Spleen (tissue), 11 donors: ENCODE data around the gene MAP3K10. TPM values are rescaled to one million over a fixed set of nuclear protein-coding genes. Genes with fewer than 3 reads are reported as not detected.
A peak's percentile ranks its signal among the peaks of the same experiment; 100 is the strongest.

Source experiments
- DNase-seq: peaks from one replicate; pipeline ENCODE4 v3.0.0-alpha.2; 2020
- H3K27ac ChIP-seq, 8 donors: fragments of 200-600 bp; sonication (generic) in 7 of 8; 1 replicate in 4 of 8; 2 replicates in 4 of 8; pipeline versions ENCODE4 v1.5.0 to v1.8.0; 2016 to 2021; ENCODE audit warnings: inconsistent platforms in 4 of 8, mild to moderate bottlenecking in 4 of 8, moderate library complexity in 1 of 8
- H3K27me3 ChIP-seq, 7 donors: fragments of 200-600 bp; sonication (generic) in 6 of 7; replicated peaks in 1 of 7; 1 replicate in 4 of 7; 2 replicates in 3 of 7; pipeline versions ENCODE4 v1.5.0 to v1.8.0; 2016 to 2021; ENCODE audit warnings: inconsistent platforms in 3 of 7, mild to moderate bottlenecking in 1 of 7
- H3K36me3 ChIP-seq, 6 donors: fragments of 200-600 bp; sonication (generic) in 5 of 6; 1 replicate in 4 of 6; 2 replicates in 2 of 6; pipeline versions ENCODE4 v1.5.0 to v1.8.0; 2016 to 2021; ENCODE audit warnings: inconsistent platforms in 2 of 6
- H3K4me1 ChIP-seq, 6 donors: fragments of 200-600 bp; sonication (generic) in 5 of 6; 1 replicate in 3 of 6; 2 replicates in 3 of 6; pipeline versions ENCODE4 v1.5.0 to v1.8.0; 2016 to 2021; ENCODE audit warnings: inconsistent platforms in 3 of 6
- H3K4me3 ChIP-seq, 8 donors: fragments of 200-600 bp; sonication (generic) in 7 of 8; 1 replicate in 4 of 8; 2 replicates in 4 of 8; pipeline versions ENCODE4 v1.5.0 to v1.8.0; 2016 to 2021; ENCODE audit warnings: inconsistent platforms in 4 of 8, mild to moderate bottlenecking in 4 of 8, moderate library complexity in 2 of 8
- H3K9me3 ChIP-seq, 8 donors: fragments of 200-600 bp; sonication (generic) in 7 of 8; 1 replicate in 4 of 8; 2 replicates in 4 of 8; pipeline versions ENCODE4 v1.5.0 to v1.8.0; 2016 to 2021; ENCODE audit warnings: inconsistent platforms in 4 of 8
- POLR2A ChIP-seq, 3 donors: fragments of 450-650 bp; IDR thresholded peaks; one replicate each; pipeline ENCODE4 v1.5.1; 2017; ENCODE audit warnings: antibody characterized with exemption in 3 of 3, mild to moderate bottlenecking in 1 of 3
- POLR2AphosphoS5 ChIP-seq, 3 donors: sonication (generic); formaldehyde crosslinking; IDR thresholded peaks; one replicate each; pipeline ENCODE4 v1.5.1; 2017; ENCODE audit warnings: antibody characterized with exemption in 3 of 3
- WGBS, 5 donors: extraction: QIAGEN DNeasy Blood & Tissue Kit in 3 of 5; methylation state at CpG; one replicate each; pipeline versions ENCODE4 v1.1.5 to v1.1.7; 2013 to 2018; 5-methylcytosine and 5-hydroxymethylcytosine counted together
- intact Hi-C: fragments of 100-400 bp; cut with DNase I; formaldehyde crosslinking; loops from one replicate; pipeline ENCODE4 v1.15.0; 2023; ENCODE audit warnings: low total_unique reads
- polyA plus RNA-seq, 3 donors: library from polyadenylated mRNA; stranded (reverse); fragments of 200-250 nt; gene quantifications; one replicate each; pipeline ENCODE4 v1.2.1, GENCODE V29; 2013
- total RNA-seq, 7 donors: library from RNA; depleted of rRNA in 3 of 7; stranded (reverse); fragments of >200 nt in 3 of 7; fragmentation: NEBNext Ultra II Directional in 4 of 7; extraction: Animal tissue kit (Norgen Biotek cat#: 25700) in 4 of 7; gene quantifications; one replicate each; pipeline versions ENCODE4 v1.1.0 to v1.2.1, GENCODE V29; 2016 to 2021
- TF ChIP-seq, protein P1 (sequence below), 11 experiments: fragments of 200-600 bp in 7 of 11; fragments of 450-650 bp in 4 of 11; sonication (generic) in 4 of 11; IDR thresholded peaks in 8 of 11; conservative IDR thresholded peaks in 3 of 11; 1 replicate in 7 of 11; 2 replicates in 4 of 11; pipeline versions ENCODE4 v1.4.0 to v1.8.0; 2016 to 2021; ENCODE audit warnings: antibody characterized with exemption in 11 of 11, inconsistent platforms in 4 of 11, mild to moderate bottlenecking in 1 of 11
- donor health status: healthy with polysubstance abuse.
- donor health status: DM: no; HTN: no; CAD: no; lungs with moderate emphysema.
- donor health status: DM: no; HTN: no; CAD: no.
- donor health status: Bipolar disorder and iron deficiency.
- donor health status: healthy.
- donor health status: DM: no; HTN: no; CAD: no.
- donor health status: DM: yes; HTN: yes; CAD: no.

Gene MAP3K10
- total and polyA plus RNA-seq, 10 donors, result 4.3 to 25.6 (median 17.4) TPM

DNA sequence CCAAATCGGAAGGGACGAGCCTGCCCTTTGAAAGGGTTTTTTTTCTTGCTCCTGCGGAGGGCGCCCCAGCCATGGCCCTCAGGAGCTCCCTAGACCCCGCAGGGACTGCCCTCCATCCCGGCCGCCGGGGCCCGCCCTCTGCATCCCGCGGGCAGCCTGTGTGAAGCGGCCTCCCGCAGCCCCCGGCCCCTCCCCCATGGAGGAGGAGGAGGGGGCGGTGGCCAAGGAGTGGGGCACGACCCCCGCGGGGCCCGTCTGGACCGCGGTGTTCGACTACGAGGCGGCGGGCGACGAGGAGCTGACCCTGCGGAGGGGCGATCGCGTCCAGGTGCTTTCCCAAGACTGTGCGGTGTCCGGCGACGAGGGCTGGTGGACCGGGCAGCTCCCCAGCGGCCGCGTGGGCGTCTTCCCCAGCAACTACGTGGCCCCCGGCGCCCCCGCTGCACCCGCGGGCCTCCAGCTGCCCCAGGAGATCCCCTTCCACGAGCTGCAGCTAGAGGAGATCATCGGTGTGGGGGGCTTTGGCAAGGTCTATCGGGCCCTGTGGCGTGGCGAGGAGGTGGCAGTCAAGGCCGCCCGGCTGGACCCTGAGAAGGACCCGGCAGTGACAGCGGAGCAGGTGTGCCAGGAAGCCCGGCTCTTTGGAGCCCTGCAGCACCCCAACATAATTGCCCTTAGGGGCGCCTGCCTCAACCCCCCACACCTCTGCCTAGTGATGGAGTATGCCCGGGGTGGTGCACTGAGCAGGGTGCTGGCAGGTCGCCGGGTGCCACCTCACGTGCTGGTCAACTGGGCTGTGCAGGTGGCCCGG lies 815 bp downstream of the MAP3K10 start:
- Histone ChIP-seq H3K4me1 (peaks cover 9 to 40% (median 26%) of the 10 kb centered on the region in 6 donors), H3K27me3 (peaks cover 0 to 5% (median 0%) of the 10 kb centered on the region in 7 donors), H3K4me3 (peak overlapping the region; percentile 77 to 99 (median 93)), H3K9me3 (no peaks in the 10 kb centered on the region), H3K27ac (peak overlapping the region in 6 of 8 donors; percentile 95 to 100 (median 96)), H3K36me3 (no peaks in the 10 kb centered on the region)
- intact Hi-C loops, result no loop called here
- TF ChIP-seq POLR2AphosphoS5 (IDR thresholded peaks at IDR 0.05) (peak in 1 of 3 donors; percentile 18), POLR2A (IDR thresholded peaks at IDR 0.05) (no peak)
- peak; percentile 82 for DNase-seq
- 15 to 43% (median 22%) methylated on average over 2 to 62 of the region's 62 CpGs for WGBS, 5 donors

DNA sequence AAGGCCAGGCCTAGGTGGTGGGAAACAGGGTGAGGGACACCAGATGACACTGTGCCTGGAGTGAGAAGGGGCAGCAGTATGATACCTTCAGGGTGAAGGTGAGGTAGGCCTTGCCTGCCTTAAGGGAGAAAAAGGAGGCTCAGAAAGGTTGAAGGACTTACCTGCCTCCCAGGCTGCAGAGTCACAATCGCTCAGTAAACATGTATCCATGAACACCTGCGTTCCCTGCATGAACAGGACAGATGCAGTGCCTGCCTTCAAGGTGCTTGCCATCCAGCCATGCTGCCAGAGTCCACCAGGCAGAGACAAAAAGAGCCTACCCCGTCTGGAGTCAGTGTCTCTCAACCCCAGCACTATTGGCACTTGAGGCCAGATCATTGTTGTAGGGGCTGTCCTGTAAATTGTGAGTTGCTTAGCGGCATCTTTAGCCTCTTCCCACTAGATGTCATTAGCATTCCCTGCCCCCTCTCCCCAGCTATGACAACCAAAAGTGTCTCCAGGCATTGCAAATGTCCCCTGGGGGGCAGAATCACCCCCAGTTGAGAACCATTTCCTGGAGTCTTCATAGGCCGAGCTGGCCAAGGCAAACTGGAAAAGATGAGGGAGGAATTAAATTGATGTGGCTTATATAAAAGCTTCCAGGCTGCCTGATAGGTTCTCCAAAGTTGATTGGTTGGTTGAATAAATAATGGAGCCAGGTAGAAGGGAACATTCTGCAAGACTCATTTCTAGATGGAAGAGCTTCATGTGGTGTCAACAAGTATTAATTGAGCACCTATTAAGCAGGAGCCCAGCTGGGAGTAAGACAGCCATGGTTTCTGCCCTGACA lies 1.7 kb downstream of the MAP3K10 start:
- Histone ChIP-seq H3K9me3 (no peaks in the 10 kb centered on the region), H3K4me1 (peaks cover 9 to 40% (median 26%) of the 10 kb centered on the region in 6 donors), H3K27me3 (peaks cover 0 to 5% (median 0%) of the 10 kb centered on the region in 7 donors), H3K4me3 (peak overlapping the region in 3 of 8 donors; percentile 88 to 99 (median 97)), H3K36me3 (peaks cover 0 to 3% (median 0%) of the 10 kb centered on the region in 6 donors), H3K27ac (no peak overlapping the region)
- TF ChIP-seq, protein P1, sequence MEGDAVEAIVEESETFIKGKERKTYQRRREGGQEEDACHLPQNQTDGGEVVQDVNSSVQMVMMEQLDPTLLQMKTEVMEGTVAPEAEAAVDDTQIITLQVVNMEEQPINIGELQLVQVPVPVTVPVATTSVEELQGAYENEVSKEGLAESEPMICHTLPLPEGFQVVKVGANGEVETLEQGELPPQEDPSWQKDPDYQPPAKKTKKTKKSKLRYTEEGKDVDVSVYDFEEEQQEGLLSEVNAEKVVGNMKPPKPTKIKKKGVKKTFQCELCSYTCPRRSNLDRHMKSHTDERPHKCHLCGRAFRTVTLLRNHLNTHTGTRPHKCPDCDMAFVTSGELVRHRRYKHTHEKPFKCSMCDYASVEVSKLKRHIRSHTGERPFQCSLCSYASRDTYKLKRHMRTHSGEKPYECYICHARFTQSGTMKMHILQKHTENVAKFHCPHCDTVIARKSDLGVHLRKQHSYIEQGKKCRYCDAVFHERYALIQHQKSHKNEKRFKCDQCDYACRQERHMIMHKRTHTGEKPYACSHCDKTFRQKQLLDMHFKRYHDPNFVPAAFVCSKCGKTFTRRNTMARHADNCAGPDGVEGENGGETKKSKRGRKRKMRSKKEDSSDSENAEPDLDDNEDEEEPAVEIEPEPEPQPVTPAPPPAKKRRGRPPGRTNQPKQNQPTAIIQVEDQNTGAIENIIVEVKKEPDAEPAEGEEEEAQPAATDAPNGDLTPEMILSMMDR (IDR thresholded peaks at IDR 0.05 in 8 of 11, conservative IDR thresholded peaks at IDR 0.05 in 3 of 11), result no peak
- TF ChIP-seq POLR2AphosphoS5 (IDR thresholded peaks at IDR 0.05) (no peak), POLR2A (IDR thresholded peaks at IDR 0.05) (no peak)
- 72 to 87% (median 84%) methylated on average over 5 of the region's 5 CpGs for WGBS, 5 donors
- intact Hi-C loops, result no loop called here
- DNase-seq, result no peak

DNA sequence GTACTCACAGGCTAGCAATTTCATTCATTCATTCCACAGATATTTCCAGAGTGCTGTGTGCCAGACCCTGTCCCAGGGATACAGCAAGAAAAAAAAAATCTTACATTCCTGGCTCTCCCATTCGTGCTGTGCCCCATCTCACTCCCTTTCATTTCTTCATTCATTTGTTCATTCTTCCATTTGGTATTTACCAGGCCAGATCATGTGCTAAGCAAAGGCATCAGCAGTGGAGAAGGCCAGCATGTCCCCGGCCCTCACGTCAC lies 2.3 kb downstream of the MAP3K10 start:
- 87 to 96% (median 93%) methylated on average over 3 of the region's 3 CpGs for WGBS, 5 donors
- Histone ChIP-seq H3K27me3 (peaks cover 0 to 5% (median 0%) of the 10 kb centered on the region in 7 donors), H3K4me1 (peaks cover 9 to 40% (median 26%) of the 10 kb centered on the region in 6 donors), H3K9me3 (no peaks in the 10 kb centered on the region), H3K4me3 (no peak overlapping the region), H3K36me3 (peaks cover 0 to 8% (median 0%) of the 10 kb centered on the region in 6 donors), H3K27ac (no peak overlapping the region)
- TF ChIP-seq, protein P1 (IDR thresholded peaks at IDR 0.05 in 8 of 11, conservative IDR thresholded peaks at IDR 0.05 in 3 of 11), result no peak
- TF ChIP-seq POLR2AphosphoS5 (IDR thresholded peaks at IDR 0.05) (no peak), POLR2A (IDR thresholded peaks at IDR 0.05) (no peak)
- intact Hi-C loops, result no loop called here
- DNase-seq, result no peak

DNA sequence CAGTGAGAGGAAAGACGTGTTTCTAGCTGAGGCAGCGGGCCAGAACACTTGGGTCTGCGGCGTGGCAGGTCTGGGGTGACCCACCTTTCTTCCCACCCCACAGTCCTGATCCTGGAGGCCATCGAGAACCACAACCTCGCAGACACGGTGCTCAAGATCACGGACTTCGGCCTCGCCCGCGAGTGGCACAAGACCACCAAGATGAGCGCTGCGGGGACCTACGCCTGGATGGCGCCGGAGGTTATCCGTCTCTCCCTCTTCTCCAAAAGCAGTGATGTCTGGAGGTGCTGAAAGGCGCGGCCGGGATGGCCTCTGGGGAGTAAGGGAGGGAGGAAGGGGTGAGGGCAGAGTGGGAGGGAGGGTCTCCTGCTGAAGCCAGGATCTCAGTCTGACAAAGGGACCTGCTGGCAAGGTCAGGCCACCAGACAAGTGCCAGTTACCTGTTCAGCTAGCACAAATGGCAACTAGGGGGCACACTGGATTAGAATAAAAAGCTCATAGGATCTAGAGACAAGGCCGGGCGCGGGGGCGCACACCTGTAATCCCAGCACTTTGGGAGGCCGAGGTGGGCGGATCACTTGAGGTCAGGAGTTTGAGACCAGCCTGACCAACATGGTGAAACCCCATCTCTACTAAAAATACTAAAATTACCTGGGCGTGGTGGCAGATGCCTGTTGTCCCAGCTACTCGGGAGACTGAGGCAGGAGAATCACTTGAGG lies 7.2 kb downstream of the MAP3K10 start:
- Histone ChIP-seq H3K4me3 (no peak overlapping the region), H3K4me1 (peaks cover 0 to 10% (median under 1%) of the 10 kb centered on the region in 6 donors), H3K27ac (no peak overlapping the region), H3K27me3 (no peaks in the 10 kb centered on the region), H3K36me3 (peaks cover 0 to 55% (median 7%) of the 10 kb centered on the region in 6 donors), H3K9me3 (no peaks in the 10 kb centered on the region)
- DNase-seq, result no peak
- intact Hi-C loops, result no loop called here
- TF ChIP-seq, protein P1 (IDR thresholded peaks at IDR 0.05 in 8 of 11, conservative IDR thresholded peaks at IDR 0.05 in 3 of 11), result no peak
- TF ChIP-seq POLR2AphosphoS5 (IDR thresholded peaks at IDR 0.05) (no peak), POLR2A (IDR thresholded peaks at IDR 0.05) (no peak)
- 96 to 98% (median 97%) methylated on average over 20 to 29 of the region's 29 CpGs for WGBS, 5 donors
